GM18868 (cell line): ENCODE measurements around the gene ASB15.
"Not testable (repeated sequence)": the region's sequence is repeated elsewhere in the genome, so short reads cannot be mapped to it uniquely, and the experiment has no call there.

Source experiments
- ATAC-seq: cut with Tn5 transposase; IDR thresholded peaks from one replicate; pipeline ENCODE4 v1.9.1; 2021; ENCODE audit warnings: mild to moderate bottlenecking, moderate library complexity; ENCODE audit not compliant: unreplicated experiment

ASB15 gene

GRCh38 chr7:123634011-123634573 is 32.5 kb downstream of the ASB15 start:
- ATAC-seq: not testable (repeated sequence)

DNA sequence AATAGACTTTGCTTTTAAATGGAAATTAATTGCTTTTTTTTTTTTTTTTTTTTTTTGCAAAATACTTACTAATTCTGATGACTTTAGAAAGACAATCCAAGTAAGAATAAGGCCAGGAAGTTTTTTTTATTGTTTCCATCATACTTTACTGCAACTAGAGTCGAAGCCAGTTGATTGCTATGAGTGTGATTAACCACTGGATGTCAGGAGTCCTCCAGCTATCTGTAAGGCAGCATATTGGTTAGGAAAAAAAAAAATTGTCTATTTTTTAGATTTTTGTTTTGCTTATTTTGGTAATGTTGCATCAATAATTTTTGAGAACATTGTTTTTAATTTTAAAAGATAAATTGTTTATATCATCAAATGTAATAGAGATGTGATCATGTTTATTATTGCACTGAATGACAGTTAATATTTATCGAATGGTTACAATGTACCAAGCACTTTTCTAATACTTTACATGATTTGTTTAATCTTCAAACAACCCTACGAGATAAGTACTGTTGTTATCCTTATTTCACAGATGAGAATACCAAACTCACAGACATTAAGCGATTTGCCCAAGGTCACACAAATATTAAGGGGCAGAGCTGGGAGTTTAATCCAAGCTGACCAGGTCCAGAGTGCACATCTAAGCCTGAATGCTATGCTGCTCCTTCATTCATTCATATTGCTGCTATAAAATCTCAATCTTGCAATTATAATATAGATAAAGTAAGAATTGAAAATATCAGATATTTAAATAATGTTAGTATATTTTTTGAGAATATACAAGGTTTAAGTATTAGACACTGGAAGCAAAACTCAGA is 34.1 kb downstream of the ASB15 start:
- ATAC-seq: peak; percentile 73

DNA sequence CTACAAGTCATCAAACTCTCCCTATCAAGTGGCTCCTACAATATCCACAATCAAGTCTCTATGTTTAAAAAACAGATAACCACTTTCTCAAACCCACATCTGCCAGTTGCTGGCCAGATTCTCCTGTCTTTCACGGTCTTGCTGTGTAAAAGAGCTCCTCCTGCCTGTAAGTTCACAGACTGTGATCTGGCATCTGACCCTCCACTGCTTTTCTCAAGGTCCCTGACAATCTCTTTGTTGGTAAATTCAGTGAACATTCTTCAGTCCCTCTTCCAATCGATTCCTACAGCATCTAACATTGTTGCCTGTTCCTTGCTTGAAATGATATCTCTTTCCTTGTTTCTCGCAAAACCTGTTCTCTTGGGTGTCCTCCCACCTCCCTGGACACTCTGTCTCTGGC is 35.6 kb downstream of the ASB15 start:
- no peak for ATAC-seq

- ATAC-seq: no peak
Observed at GRCh38 chr7:123637878-123638277, 36.3 kb downstream of the ASB15 start.

- no peak for ATAC-seq
Observed at GRCh38 chr7:123639631-123640030, 38.0 kb downstream of the ASB15 start.

- no peak for ATAC-seq
Observed at GRCh38 chr7:123640583-123640982, 39.0 kb downstream of the ASB15 start.

- ATAC-seq: no peak
Observed at GRCh38 chr7:123641901-123642300, 40.3 kb downstream of the ASB15 start.

DNA sequence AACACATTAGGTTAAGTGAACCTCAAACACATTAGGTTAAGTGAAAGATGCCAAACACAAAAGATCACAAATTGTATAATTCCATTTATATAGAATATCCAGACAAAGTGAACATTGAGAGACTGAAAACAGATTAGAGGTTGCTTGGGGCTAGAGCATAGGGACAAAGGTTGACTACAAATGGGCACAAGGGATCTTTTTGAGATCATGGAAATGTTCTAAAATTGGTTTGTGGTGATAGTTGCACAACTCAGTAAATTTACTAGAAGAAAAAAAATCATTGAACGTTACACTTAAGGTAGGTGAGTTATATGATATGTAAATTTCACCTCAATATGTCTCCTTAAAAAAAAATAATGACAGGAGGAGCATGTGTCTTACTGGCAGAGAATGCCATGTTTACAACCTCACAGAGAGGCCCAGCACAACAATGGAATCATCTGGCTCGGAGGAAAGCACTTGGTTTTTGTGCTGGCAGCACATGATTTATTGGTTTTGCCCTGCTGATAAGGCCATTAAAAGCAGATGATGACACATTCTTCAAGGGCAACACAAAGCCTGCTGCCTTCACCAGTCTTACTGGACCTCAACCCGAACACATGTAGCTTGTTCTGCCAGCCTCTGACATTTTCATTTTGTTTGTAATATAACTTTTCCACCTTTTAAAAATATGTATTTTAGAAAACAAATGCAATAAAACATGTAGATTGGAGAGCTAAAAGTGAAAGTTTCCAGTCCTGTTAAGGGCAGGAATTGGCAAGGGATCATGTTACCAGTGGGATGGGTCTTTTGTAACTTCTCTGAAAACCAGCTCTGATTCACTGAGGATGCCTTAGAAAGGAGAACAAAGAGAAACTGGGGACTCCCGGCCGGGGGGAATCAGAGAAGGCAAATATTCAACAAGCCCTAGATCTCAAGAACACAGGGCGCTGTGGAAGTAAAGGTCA is 42.1 kb downstream of the ASB15 start:
- no peak for ATAC-seq

- ATAC-seq: no peak
Observed at GRCh38 chr7:123645516-123645915, 43.9 kb downstream of the ASB15 start.

DNA sequence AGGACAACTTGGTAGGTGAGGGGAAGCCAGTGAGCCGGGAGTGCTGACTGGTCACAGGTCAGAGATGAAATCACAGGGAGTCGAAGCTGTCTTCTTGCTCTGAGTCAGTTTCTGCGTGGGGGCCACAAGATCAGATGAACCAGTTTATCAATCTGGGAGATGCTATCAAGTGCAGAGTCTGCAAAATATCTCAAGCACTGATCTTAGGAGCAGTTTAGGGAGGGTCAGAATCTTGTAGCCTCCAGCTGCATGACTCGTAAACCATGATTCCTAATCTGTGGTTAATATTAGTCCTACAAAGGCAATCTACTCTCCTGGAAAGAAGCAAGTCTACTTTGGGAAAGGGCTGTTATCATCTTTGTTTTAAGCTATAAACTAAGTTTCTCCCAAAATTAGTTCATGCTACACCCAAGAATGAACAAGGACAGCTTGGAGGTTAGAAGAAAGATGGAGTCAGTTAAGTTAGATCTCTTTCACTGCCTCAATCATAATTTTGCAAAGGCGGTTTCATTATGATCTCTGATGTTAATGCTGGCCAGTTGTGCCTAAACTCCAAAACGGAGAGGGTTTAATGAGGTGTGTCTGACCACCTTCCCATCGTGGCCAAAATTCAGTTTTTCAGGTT is 45.6 kb downstream of the ASB15 start:
- no peak for ATAC-seq

DNA sequence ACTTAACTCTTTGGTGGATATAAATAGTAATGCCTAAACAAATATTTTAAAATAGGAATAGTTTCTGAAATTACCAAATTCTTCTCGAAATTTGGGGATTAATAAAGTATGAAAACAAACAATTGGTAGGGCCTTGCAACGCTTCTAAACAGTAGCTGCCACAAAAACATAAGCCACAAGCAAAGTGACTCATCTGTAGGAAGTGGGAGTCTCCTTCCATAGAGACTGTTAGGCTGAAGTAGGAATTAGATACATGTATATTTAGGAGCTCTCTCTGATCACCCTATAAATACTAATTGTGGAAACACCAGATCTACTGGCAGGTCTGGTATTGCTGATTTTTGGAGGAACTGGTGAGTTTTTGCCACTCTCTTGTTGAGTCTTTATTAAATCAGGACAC is 48.3 kb downstream of the ASB15 start:
- ATAC-seq: no peak

GRCh38 chr7:123650595-123650994 is 49.0 kb downstream of the ASB15 start:
- ATAC-seq: no peak

GRCh38 chr7:123652406-123652805 is 50.8 kb downstream of the ASB15 start:
- ATAC-seq: no peak

DNA sequence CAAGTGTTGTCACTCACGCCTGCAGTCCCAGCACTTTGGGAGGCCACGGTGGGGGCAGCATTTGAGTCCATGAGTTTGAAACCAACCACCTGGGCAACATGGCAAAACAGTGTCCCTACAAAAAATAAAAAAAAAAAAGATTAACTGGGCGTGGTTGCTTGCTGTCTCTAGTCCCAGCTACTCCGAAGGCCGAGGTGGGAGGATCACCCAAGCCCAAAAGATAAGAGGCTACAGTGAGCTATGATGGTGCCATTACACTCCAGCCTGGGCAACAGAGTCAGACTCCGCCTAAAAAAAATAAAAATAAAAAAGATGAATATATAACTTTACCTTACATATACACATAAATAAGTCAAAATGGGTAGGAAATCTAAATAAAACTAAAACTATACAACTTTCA is 51.5 kb downstream of the ASB15 start:
- no peak for ATAC-seq

DNA sequence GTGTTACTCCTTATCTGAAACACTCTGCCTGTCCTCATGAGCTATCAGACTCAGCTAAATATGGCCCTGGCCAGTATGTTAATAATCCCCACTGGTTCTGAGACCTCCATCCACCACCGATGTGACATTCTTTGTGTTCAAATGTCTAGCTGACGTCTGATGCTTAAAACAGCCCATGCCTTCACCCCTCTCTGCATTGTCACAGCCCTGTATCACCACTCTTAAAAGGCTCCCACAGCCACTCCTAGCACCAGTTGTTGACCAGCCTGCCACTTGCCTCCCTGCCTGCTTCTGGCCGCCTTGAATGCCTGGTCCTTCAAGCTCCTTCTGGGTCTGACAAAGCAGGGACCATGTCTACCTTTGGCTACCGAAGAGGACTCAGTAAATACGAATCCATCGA is 54.0 kb downstream of the ASB15 start, which contains the start of gene LMOD2:
LMOD2 (plus strand) TSS at position 253 of the 400 bp plus-strand sequence; CDS start at position 351, 98 bp downstream.
- ATAC-seq: no peak

- no peak for ATAC-seq
Observed at GRCh38 chr7:123656544-123657303, 55.1 kb downstream of the ASB15 start.

DNA sequence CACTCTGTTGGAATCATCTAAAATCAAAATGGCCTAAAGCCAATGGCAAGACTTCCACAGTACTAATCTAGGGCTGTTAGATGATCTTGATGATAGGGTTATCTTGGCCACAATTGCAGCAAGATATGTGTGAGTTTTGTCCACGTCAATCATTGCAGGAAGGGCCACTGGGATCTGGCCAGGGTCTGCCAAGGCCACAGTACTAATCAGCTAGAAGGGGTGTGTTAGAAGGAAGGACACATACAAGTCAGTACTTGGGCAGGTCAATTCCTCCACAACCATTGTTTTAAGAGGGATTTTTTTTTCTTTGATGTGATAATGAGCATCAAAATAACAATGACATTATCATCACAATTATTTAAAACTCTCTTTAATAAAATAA is 55.7 kb downstream of the ASB15 start:
- no peak for ATAC-seq

- ATAC-seq: no peak
Observed at GRCh38 chr7:123658023-123658422, 56.4 kb downstream of the ASB15 start.

GRCh38 chr7:123660514-123661354 is 59.1 kb downstream of the ASB15 start:
- ATAC-seq: no peak
